MG63 (cell line): Measurements from ENCODE around the gene VPS4B. TPM values are rescaled to one million over a fixed set of nuclear protein-coding genes. Genes with fewer than 3 reads are reported as not detected.

ENCODE experiments used
- DNase-seq: peaks from one replicate; pipeline ENCODE4 v3.0.0-alpha.2; 2020
- H3K27me3 ChIP-seq: fragments of 250-450 bp; sonication (Bioruptor Pico); 2 replicates; pipeline ENCODE4 v1.5.1; 2020; ENCODE audit warnings: mild to moderate bottlenecking, moderate library complexity
- H3K36me3 ChIP-seq: fragments of 250-450 bp; sonication (Bioruptor Pico); 2 replicates; pipeline ENCODE4 v1.5.1; 2020; ENCODE audit warnings: mild to moderate bottlenecking, moderate library complexity
- H3K4me3 ChIP-seq: fragments of 250-450 bp; sonication (Bioruptor Pico); 2 replicates; pipeline ENCODE4 v1.5.1; 2020; ENCODE audit warnings: mild to moderate bottlenecking, moderate library complexity
- H3K9me3 ChIP-seq: fragments of 250-450 bp; sonication (Bioruptor Pico); 2 replicates; pipeline ENCODE4 v1.5.1; 2020; ENCODE audit warnings: mild to moderate bottlenecking, moderate library complexity
- total RNA-seq: library from RNA; depleted of rRNA; stranded (reverse); fragments of >200 nt; shearing (Covaris generic); gene quantifications from 2 replicates; pipeline ENCODE4 v1.2.3, GENCODE V29; 2014; ENCODE audit warnings: low replicate concordance

The VPS4B gene
- total RNA-seq, 1 experiment from 2014 or later: 28.9 TPM

DNA sequence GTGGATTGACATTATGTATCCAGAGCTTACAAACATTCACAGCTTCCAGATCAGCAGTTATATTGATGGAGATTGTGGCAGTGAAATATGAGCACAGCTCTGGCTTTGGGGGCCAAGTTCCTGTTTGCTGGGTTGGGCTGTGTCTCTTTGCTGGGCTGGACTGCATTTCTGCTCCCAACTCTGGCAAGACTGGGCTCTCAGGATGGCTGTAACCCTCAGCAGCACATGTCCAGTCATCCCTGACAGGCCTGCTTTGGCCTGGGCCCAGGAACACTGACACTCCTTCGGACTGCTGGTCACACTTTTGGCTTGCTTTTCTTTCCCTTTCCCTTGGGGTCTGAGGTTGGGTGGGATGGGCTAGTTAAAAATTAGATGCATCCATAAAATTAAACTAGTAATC lies 17.9 kb upstream of the VPS4B start:
- Histone ChIP-seq H3K36me3 (no peaks in the 10 kb centered on the region), H3K4me3 (no peak overlapping the region), H3K9me3 (no peaks in the 10 kb centered on the region), H3K27me3 (no peaks in the 10 kb centered on the region)
- DNase-seq: peak; percentile 62

- Histone ChIP-seq H3K4me3 (no peak overlapping the region), H3K9me3 (no peaks in the 10 kb centered on the region), H3K36me3 (no peaks in the 10 kb centered on the region), H3K27me3 (no peaks in the 10 kb centered on the region)
- DNase-seq: no peak
These were observed 17.1 kb upstream of the VPS4B start for GRCh38 chr18:63439334-63439733.

DNA sequence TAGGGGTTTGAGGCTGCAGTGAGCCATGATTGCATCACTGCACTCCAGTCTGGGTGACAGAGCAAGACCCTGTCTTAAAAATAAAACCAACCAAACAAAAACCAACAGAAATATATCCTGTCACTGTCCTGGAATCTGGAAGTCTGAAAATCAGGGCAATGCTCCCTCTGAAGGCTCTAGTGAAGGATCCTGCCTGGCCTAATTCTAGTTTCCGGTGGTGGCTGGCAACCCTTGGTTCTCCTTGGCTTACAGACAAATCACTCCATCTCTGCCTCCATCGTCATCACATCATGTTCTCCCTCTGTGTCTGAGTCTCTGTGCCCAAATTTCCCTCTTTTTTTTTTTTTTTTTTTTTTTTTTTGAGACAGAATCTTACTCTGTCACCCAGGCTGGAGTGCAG lies 15.9 kb upstream of the VPS4B start:
- Histone ChIP-seq H3K4me3 (no peak overlapping the region), H3K36me3 (no peaks in the 10 kb centered on the region), H3K27me3 (no peaks in the 10 kb centered on the region), H3K9me3 (no peaks in the 10 kb centered on the region)
- peak; percentile 19 for DNase-seq

DNA sequence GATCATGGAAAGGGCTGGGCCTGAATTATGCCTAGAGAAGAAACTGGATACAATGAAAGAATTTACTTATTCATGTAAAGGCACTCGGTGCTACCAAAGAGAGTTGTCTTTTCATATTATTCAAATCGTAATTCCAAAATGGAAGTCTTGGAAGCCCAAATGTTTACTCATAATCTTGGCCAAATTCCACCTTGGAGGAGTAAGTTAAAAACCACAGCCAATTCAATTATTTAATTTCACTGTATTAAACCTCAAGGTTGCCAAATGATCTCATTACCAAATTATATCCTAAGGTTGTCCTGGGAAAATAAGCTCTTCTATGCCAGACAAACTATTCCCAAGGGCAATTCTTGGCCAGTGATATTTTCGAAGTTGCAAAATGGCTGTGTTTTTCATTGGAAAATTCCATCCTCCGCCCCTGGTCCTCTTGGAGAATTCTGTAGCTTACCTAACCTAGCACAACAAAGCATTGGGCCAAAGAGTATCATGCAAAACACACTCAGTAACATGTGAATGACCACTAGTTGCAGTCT lies 11.1 kb upstream of the VPS4B start:
- no peak for DNase-seq
- H3K36me3 ChIP-seq: no peaks in the 10 kb centered on the region
- H3K9me3 ChIP-seq: no peaks in the 10 kb centered on the region
- H3K27me3 ChIP-seq: no peaks in the 10 kb centered on the region
- no peak overlapping the region for H3K4me3 ChIP-seq

GRCh38 chr18:63431180-63431579 lies 8.9 kb upstream of the VPS4B start:
- H3K9me3 ChIP-seq: no peaks in the 10 kb centered on the region
- no peak for DNase-seq
- H3K27me3 ChIP-seq: no peaks in the 10 kb centered on the region

DNA sequence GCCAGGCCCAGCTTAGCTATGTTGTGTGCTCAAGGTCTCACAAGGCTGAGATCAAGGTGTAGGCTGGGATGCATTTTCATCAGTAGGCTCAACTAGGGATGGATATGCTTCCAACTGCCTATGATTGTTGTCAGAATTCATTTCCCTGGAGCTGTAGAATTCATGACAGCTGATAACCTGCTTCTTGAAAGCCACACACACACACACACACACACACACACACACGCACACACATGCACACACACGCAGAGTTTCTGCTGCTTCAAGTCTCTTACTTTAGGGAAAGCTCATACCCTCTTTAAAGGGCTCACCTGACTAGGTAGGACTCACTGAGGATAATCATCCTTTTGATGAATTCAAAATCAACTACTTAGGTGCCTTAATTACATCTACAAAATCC lies 8.2 kb upstream of the VPS4B start:
- H3K9me3 ChIP-seq: no peaks in the 10 kb centered on the region
- no peak overlapping the region for H3K4me3 ChIP-seq
- H3K36me3 ChIP-seq: no peaks in the 10 kb centered on the region
- H3K27me3 ChIP-seq: no peaks in the 10 kb centered on the region
- no peak for DNase-seq

More at GRCh38 chr18:63431180-63431579, 8.9 kb upstream of the VPS4B start:
- no peaks in the 10 kb centered on the region for H3K36me3 ChIP-seq
- H3K4me3 ChIP-seq: no peak overlapping the region

- Histone ChIP-seq H3K9me3 (no peaks in the 10 kb centered on the region), H3K27me3 (no peaks in the 10 kb centered on the region), H3K4me3 (no peak overlapping the region), H3K36me3 (no peaks in the 10 kb centered on the region)
- DNase-seq: no peak
These were observed 5.3 kb upstream of the VPS4B start for GRCh38 chr18:63427558-63427957.

DNA sequence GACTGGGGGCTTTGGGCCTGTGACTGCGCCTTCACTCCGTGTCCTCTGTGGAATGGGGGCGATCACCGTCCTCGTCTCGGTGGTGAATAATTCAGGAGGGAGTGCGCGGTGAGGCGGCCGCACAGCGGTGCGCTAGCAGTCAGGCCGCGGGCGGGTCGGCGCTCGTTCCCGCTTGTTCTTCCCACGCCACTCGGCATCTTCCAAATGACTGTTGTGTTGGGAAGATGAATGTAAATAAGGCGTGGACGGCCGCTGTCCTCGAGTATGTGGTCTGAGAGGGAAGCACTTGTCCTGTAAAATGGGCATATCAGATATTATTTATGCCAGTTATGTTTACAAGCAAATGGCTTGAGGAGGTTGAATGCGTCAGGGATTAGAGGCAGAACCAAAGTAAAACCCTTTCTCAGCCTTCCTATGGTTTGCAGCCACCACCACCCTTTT lies 608 bp upstream of the VPS4B start:
- no peak for DNase-seq
- Histone ChIP-seq H3K4me3 (peak overlapping the region; percentile 90), H3K36me3 (peaks cover 13% of the 10 kb centered on the region), H3K27me3 (no peaks in the 10 kb centered on the region), H3K9me3 (no peaks in the 10 kb centered on the region)

- Histone ChIP-seq H3K27me3 (no peaks in the 10 kb centered on the region), H3K4me3 (peak overlapping the region; percentile 90)
- DNase-seq: no peak
These were observed 762 bp downstream of the VPS4B start for GRCh38 chr18:63421514-63421913.

GRCh38 chr18:63412953-63413352 lies 9.3 kb downstream of the VPS4B start:
- Histone ChIP-seq H3K9me3 (no peaks in the 10 kb centered on the region), H3K36me3 (peaks cover 33% of the 10 kb centered on the region), H3K4me3 (no peak overlapping the region), H3K27me3 (no peaks in the 10 kb centered on the region)
- no peak for DNase-seq

More at GRCh38 chr18:63421514-63421913, 762 bp downstream of the VPS4B start:
- no peaks in the 10 kb centered on the region for H3K9me3 ChIP-seq
- H3K36me3 ChIP-seq: peaks cover 16% of the 10 kb centered on the region

GRCh38 chr18:63410792-63411191 lies 11.5 kb downstream of the VPS4B start:
- DNase-seq: peak; percentile 27
- no peaks in the 10 kb centered on the region for H3K27me3 ChIP-seq
- H3K9me3 ChIP-seq: no peaks in the 10 kb centered on the region
- H3K4me3 ChIP-seq: no peak overlapping the region
- peaks cover 41% of the 10 kb centered on the region for H3K36me3 ChIP-seq

DNA sequence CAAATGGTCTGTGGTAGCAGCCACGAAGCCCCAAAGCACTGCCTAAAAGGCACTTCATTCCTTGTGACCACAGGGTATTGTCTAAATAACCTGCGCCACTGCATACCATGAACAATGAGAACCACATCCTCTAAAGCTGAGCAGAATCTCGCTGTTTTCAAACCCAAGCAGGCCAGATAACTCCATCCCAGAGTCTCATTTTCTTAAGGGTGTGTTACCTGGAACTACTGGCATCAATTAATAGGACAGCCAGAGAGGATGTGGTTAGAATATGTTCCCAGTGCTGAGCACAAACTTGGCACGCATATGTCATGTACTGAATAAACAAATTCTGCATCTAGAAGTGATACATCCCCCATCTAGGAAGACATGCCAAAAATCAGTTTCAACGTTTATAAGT lies 13.0 kb downstream of the VPS4B start:
- Histone ChIP-seq H3K4me3 (no peak overlapping the region), H3K36me3 (peaks cover 40% of the 10 kb centered on the region), H3K27me3 (no peaks in the 10 kb centered on the region), H3K9me3 (no peaks in the 10 kb centered on the region)
- peak; percentile 10 for DNase-seq

DNA sequence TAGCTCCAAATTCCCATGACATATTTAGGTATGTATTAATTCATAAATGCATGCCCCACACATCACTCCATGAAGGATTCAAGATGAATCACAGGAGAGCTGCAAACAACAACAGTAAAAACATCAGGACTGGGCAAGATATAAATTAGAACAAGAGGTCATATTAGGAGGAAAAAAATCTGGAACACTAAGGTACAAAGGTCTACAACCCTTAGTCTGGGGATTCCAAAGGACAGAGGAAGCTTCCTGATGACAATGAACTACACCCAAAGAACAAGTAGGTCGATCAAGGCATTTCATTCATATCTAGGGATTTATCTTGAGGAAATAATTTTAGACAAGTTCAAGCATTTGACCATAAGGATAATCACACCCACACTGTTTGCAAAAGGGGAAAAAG lies 14.5 kb downstream of the VPS4B start:
- peaks cover 56% of the 10 kb centered on the region for H3K36me3 ChIP-seq

GRCh38 chr18:63405986-63406385 lies 16.3 kb downstream of the VPS4B start:
- Histone ChIP-seq H3K4me3 (no peak overlapping the region), H3K27me3 (no peaks in the 10 kb centered on the region), H3K9me3 (no peaks in the 10 kb centered on the region), H3K36me3 (peaks cover 65% of the 10 kb centered on the region)
- no peak for DNase-seq

More for the DNA sequence above, 14.5 kb downstream of the VPS4B start:
- no peaks in the 10 kb centered on the region for H3K27me3 ChIP-seq
- no peaks in the 10 kb centered on the region for H3K9me3 ChIP-seq
- no peak overlapping the region for H3K4me3 ChIP-seq
- no peak for DNase-seq

DNA sequence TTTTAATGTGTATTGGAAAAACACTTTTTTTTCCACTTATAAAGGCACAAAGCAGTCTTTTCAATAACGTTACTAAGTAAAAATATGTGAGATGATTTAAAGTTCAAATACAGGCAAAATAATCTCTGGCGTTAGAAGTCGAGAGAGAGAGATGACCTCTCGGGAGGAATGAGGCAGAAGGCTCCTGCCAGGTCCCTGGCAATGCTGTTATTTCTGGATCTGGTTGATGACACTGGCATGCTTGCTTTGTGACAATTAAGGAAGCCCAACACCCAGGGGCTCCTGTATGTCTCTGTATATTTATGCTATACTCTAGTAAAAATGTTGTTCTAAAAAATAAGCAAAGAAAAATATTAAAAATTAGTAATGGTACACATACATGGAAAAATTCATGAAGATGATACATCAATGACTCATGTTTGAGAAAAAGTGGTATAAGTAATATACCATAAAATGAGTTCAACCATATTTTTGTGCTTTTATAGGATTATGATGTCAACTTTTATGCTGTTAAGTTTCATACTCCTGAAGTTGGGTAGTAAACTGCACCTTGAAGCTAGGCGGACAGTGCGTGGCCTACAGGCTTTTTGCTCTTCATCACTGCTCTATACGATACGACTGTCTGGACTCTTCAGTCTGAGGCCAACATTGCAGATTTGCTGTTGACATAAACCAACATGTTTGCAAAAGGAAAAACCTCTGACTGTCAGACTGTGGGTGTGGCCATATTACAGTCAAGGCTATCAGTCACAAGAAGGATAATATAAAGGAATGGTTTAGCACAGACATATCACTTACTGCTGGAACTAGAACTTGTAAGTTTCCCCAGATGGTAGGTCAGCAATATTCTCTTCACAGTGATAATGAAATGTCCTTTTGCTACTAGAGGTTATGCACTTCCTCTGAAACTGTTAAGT lies 19.8 kb downstream of the VPS4B start:
- H3K36me3 ChIP-seq: peaks cover 74% of the 10 kb centered on the region
- DNase-seq: no peak

DNA sequence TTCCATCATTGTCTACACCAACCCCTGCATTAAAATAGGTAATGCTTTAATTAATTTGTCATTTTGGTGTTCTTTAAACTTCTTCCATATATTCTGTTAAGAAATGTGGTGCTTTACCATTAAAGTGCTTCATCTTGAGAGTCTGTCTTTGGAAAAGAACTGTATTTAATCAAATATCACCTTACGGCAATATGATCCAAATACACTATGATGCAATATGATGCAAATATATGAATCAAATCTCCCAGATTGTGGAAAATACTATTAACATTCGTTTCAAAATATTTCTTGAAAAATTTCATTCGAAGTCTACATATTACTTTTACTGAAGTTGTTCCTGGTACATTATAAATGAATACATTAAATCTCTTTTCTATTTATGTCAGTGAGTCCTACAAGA lies 23.0 kb downstream of the VPS4B start:
- no peak for DNase-seq
- Histone ChIP-seq H3K9me3 (no peaks in the 10 kb centered on the region), H3K4me3 (no peak overlapping the region), H3K27me3 (no peaks in the 10 kb centered on the region), H3K36me3 (peaks cover 81% of the 10 kb centered on the region)

More for the DNA sequence above, 19.8 kb downstream of the VPS4B start:
- Histone ChIP-seq H3K9me3 (no peaks in the 10 kb centered on the region), H3K27me3 (no peaks in the 10 kb centered on the region), H3K4me3 (no peak overlapping the region)

- H3K9me3 ChIP-seq: no peaks in the 10 kb centered on the region
- no peaks in the 10 kb centered on the region for H3K27me3 ChIP-seq
- H3K36me3 ChIP-seq: peaks cover 64% of the 10 kb centered on the region
- H3K4me3 ChIP-seq: no peak overlapping the region
- DNase-seq: no peak
These were observed 24.9 kb downstream of the VPS4B start for GRCh38 chr18:63397349-63397748.

- Histone ChIP-seq H3K4me3 (no peak overlapping the region), H3K27me3 (no peaks in the 10 kb centered on the region), H3K36me3 (peaks cover 56% of the 10 kb centered on the region), H3K9me3 (no peaks in the 10 kb centered on the region)
- no peak for DNase-seq
These were observed 26.8 kb downstream of the VPS4B start for GRCh38 chr18:63395503-63395902.
